ENCODE results near the gene TBPL1. TPM values are rescaled to one million over a fixed set of nuclear protein-coding genes. Genes with fewer than 3 reads are reported as not detected.
"Not testable (repeated sequence)": the region's sequence is repeated elsewhere in the genome, so short reads cannot be mapped to it uniquely, and the experiment has no call there.

Gene TBPL1
- total RNA-seq, 4 donors from 2014 or later = 4.4 to 30.6 (median 19.7) TPM

DNA sequence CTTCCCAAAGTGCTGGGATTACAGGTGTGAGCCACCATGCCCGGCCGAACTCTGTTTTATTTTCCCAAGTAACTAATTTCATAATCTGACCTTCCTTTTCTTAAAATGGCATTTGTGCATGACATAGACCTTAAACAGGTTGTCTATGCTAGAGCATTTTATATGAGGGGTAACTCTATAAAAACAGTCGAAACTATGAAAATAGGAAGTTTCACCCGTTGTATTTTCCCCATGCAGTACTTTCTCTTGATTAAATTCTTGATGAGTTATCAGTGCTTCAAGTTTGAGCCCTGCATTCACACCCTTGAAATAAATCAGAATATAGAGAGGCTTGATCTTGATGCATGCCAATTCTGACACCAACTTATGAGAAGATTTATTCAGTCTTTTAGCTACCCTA lies 11.7 kb downstream of the TBPL1 start:
- intact Hi-C loops (cut with DNase I; ENCODE audit: low total_unique reads) = loop anchor here (5.0 kb wide), 1 partner anchor 1512 kb away; no protein-coding TSS in a partner anchor
- no peaks in the 10 kb centered on the region for H3K9me3 ChIP-seq
- TF ChIP-seq, protein P1, sequence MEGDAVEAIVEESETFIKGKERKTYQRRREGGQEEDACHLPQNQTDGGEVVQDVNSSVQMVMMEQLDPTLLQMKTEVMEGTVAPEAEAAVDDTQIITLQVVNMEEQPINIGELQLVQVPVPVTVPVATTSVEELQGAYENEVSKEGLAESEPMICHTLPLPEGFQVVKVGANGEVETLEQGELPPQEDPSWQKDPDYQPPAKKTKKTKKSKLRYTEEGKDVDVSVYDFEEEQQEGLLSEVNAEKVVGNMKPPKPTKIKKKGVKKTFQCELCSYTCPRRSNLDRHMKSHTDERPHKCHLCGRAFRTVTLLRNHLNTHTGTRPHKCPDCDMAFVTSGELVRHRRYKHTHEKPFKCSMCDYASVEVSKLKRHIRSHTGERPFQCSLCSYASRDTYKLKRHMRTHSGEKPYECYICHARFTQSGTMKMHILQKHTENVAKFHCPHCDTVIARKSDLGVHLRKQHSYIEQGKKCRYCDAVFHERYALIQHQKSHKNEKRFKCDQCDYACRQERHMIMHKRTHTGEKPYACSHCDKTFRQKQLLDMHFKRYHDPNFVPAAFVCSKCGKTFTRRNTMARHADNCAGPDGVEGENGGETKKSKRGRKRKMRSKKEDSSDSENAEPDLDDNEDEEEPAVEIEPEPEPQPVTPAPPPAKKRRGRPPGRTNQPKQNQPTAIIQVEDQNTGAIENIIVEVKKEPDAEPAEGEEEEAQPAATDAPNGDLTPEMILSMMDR (IDR thresholded peaks at IDR 0.05) = no peak
- TF ChIP-seq POLR2A (IDR thresholded peaks at IDR 0.05) = no peak

DNA sequence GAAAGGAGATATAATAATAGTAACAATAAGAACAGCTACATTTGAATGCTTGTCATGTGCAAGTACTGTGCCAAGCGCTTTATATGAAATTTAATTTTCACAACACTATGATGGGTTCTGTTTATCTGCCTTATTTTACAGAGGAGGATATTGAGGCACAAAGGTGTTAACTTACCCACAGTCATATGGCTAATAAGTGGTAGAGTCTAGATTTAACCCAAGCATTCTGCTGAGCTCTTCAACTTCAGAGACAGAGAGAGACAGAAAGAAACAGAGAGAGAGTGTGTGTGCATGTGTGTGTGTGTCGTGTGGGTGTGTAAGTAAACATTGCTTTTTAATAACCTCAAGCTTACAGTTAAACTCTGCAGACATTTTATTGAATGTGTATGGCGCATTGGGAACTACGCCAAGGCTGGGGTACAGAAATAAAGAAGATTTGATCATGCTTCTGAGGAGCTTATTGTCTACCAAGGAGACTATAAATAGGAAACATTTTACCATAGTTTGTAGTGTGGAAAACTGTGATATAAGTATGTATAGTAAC lies 12.9 kb downstream of the TBPL1 start:
- no peak for TF ChIP-seq POLR2A (IDR thresholded peaks at IDR 0.05)
- TF ChIP-seq, protein P1 (IDR thresholded peaks at IDR 0.05) = no peak
- H3K36me3 ChIP-seq = no peaks in the 10 kb centered on the region
- no peak overlapping the region for H3K4me3 ChIP-seq
- no peaks in the 10 kb centered on the region for H3K4me1 ChIP-seq
- no peaks in the 10 kb centered on the region for H3K27me3 ChIP-seq
- no peaks in the 10 kb centered on the region for H3K9me3 ChIP-seq
- intact Hi-C loops (cut with DNase I; ENCODE audit: low total_unique reads) = loop anchor here (5.0 kb wide), 1 partner anchor 1514 kb away; no protein-coding TSS in a partner anchor
- no peak overlapping the region for H3K27ac ChIP-seq
- DNase-seq = no peak

More for the DNA sequence above, 11.7 kb downstream of the TBPL1 start:
- DNase-seq = no peak
- Histone ChIP-seq H3K27me3 (no peaks in the 10 kb centered on the region), H3K4me1 (no peaks in the 10 kb centered on the region), H3K4me3 (no peak overlapping the region), H3K36me3 (no peaks in the 10 kb centered on the region), H3K27ac (no peak overlapping the region)

DNA sequence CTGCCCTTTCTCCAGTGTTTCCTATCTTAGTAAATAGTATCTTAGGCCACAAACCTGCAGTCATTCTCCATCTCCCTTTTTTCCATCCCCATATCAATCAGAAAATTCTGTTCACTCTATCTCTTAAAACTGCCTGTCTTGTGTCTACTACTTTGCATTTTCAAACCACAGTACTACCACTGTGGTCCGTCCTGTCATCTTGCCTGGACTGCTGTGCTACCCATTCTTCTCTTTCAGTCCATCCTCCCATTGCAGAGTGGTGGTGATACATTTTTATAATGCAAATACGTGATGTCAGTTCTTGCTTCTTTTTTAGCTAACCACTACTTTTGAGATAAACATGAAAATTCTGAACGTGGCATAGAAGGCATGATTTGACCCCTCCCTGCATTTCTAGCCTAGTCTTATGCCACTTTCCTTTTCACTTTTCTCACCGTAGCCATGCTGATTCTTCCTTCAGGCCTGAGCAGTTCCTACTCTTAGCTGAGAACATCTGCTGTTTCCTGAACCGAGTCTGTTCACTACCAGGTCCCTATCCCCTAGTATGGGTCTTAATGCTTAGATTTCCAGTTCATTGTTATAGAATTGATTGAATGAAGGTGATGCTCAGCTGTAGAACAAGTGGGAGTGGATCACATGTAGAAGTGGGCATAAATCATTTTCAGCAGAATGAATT lies 13.8 kb downstream of the TBPL1 start:
- no peaks in the 10 kb centered on the region for H3K27me3 ChIP-seq
- no peak for DNase-seq
- TF ChIP-seq, protein P1 (IDR thresholded peaks at IDR 0.05) = no peak
- no peak for TF ChIP-seq POLR2A (IDR thresholded peaks at IDR 0.05)
- intact Hi-C loops (cut with DNase I; ENCODE audit: low total_unique reads) = loop anchor here (5.0 kb wide), 1 partner anchor 1514 kb away; no protein-coding TSS in a partner anchor
- H3K36me3 ChIP-seq = no peaks in the 10 kb centered on the region
- H3K27ac ChIP-seq = no peak overlapping the region
- no peak overlapping the region for H3K4me3 ChIP-seq
- H3K9me3 ChIP-seq = no peaks in the 10 kb centered on the region
- H3K4me1 ChIP-seq = no peaks in the 10 kb centered on the region

DNA sequence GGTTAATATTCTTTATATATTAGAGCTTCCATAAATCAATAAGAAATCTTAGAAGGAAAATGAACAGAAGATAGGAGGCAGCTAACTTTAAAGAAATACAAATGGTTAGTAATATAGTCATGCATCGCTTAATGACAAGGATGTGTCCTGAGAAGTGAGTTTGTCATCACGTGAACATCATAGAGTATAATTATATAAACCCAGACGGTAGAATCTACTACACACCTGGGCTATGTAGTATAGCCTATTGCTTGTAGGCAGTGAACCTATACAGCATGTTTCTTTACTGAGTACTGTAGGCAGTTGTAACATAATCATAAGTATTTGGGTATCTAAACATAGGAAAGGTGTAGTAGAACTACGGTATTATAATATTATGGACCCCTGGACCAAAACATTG lies 14.3 kb downstream of the TBPL1 start:
- Histone ChIP-seq H3K27ac (no peak overlapping the region), H3K4me1 (no peaks in the 10 kb centered on the region), H3K36me3 (no peaks in the 10 kb centered on the region), H3K4me3 (no peak overlapping the region), H3K27me3 (no peaks in the 10 kb centered on the region), H3K9me3 (no peaks in the 10 kb centered on the region)
- no peak for DNase-seq
- TF ChIP-seq, protein P1 (IDR thresholded peaks at IDR 0.05) = no peak
- no peak for TF ChIP-seq POLR2A (IDR thresholded peaks at IDR 0.05)
- intact Hi-C loops (cut with DNase I; ENCODE audit: low total_unique reads) = loop anchor here (5.0 kb wide), 1 partner anchor 1515 kb away; no protein-coding TSS in a partner anchor

DNA sequence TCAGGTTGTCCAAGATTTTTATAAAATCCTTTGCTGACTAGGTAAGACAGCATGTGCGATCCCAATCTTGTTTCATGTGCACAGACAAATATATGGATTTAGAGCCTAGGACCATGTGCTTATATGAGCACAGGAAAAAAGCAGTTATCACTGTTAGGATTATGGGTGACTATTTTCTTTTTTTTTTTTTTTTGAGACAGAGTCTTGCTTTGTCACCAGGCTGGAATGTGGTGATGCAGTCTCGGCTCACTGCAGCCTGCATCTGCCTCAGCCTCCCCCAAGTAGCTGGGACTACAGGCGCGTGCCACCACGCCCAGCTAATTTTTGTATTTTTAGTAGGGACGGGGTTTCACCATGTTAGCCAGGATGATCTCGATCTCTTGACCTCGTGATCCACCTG lies 14.8 kb downstream of the TBPL1 start:
- intact Hi-C loops (cut with DNase I; ENCODE audit: low total_unique reads) = loop anchor here (5.0 kb wide), 1 partner anchor 1516 kb away; no protein-coding TSS in a partner anchor
- not testable (repeated sequence) for H3K27me3 ChIP-seq, H3K9me3 ChIP-seq, H3K27ac ChIP-seq, H3K36me3 ChIP-seq, DNase-seq, H3K4me3 ChIP-seq, H3K4me1 ChIP-seq

Data from uterus (tissue), 4 donors.